ENCODE results near the gene ABCB11.

Gene ABCB11

GRCh38 chr2:168930242-168930641 is 100.9 kb downstream of the ABCB11 start:
- no peaks in the 10 kb centered on the region for H3K4me1 ChIP-seq (ENCODE audit: insufficient read depth, poor library complexity, severe bottlenecking)
- no peaks in the 10 kb centered on the region for H3K9me3 ChIP-seq (ENCODE audit: severe bottlenecking)
- H3K4me3 ChIP-seq (ENCODE audit: severe bottlenecking): no peak overlapping the region
- TF ChIP-seq CTCF (IDR thresholded peaks at IDR 0.05; ENCODE audit: poor library complexity, severe bottlenecking): no peak
- H3K27ac ChIP-seq (ENCODE audit: poor library complexity, severe bottlenecking): no peak overlapping the region
- no peaks in the 10 kb centered on the region for H3K36me3 ChIP-seq (ENCODE audit: low read depth)
- no peaks in the 10 kb centered on the region for H3K27me3 ChIP-seq (ENCODE audit: insufficient read depth, poor library complexity, severe bottlenecking)
- no peak for DNase-seq (ENCODE audit: low spot score)
- ATAC-seq (ENCODE audit: low read depth): no peak

- Histone ChIP-seq H3K4me3 (ENCODE audit: severe bottlenecking) (no peak overlapping the region), H3K4me1 (ENCODE audit: insufficient read depth, poor library complexity, severe bottlenecking) (no peaks in the 10 kb centered on the region), H3K9me3 (ENCODE audit: severe bottlenecking) (no peaks in the 10 kb centered on the region), H3K27ac (ENCODE audit: poor library complexity, severe bottlenecking) (no peak overlapping the region), H3K36me3 (ENCODE audit: low read depth) (no peaks in the 10 kb centered on the region), H3K27me3 (ENCODE audit: insufficient read depth, poor library complexity, severe bottlenecking) (no peaks in the 10 kb centered on the region)
- ATAC-seq (ENCODE audit: low read depth) (no peak), DNase-seq (ENCODE audit: low spot score) (no peak)
- TF ChIP-seq CTCF (IDR thresholded peaks at IDR 0.05; ENCODE audit: poor library complexity, severe bottlenecking): no peak
Observed at GRCh38 chr2:168929031-168929430, 102.1 kb downstream of the ABCB11 start.

GRCh38 chr2:168928113-168928831 is 102.9 kb downstream of the ABCB11 start:
- Histone ChIP-seq H3K36me3 (ENCODE audit: low read depth) (no peaks in the 10 kb centered on the region), H3K4me3 (ENCODE audit: severe bottlenecking) (no peak overlapping the region), H3K27ac (ENCODE audit: poor library complexity, severe bottlenecking) (no peak overlapping the region), H3K9me3 (ENCODE audit: severe bottlenecking) (no peaks in the 10 kb centered on the region), H3K27me3 (ENCODE audit: insufficient read depth, poor library complexity, severe bottlenecking) (no peaks in the 10 kb centered on the region), H3K4me1 (ENCODE audit: insufficient read depth, poor library complexity, severe bottlenecking) (no peaks in the 10 kb centered on the region)
- ATAC-seq (ENCODE audit: low read depth) (no peak), DNase-seq (ENCODE audit: low spot score) (no peak)
- TF ChIP-seq CTCF (IDR thresholded peaks at IDR 0.05; ENCODE audit: poor library complexity, severe bottlenecking): no peak

- H3K4me3 ChIP-seq (ENCODE audit: severe bottlenecking): no peak overlapping the region
- ATAC-seq (ENCODE audit: low read depth): no peak
- no peak for TF ChIP-seq CTCF (IDR thresholded peaks at IDR 0.05; ENCODE audit: poor library complexity, severe bottlenecking)
- no peak for DNase-seq (ENCODE audit: low spot score)
- no peak overlapping the region for H3K27ac ChIP-seq (ENCODE audit: poor library complexity, severe bottlenecking)
- H3K9me3 ChIP-seq (ENCODE audit: severe bottlenecking): no peaks in the 10 kb centered on the region
- no peaks in the 10 kb centered on the region for H3K4me1 ChIP-seq (ENCODE audit: insufficient read depth, poor library complexity, severe bottlenecking)
- no peaks in the 10 kb centered on the region for H3K36me3 ChIP-seq (ENCODE audit: low read depth)
- H3K27me3 ChIP-seq (ENCODE audit: insufficient read depth, poor library complexity, severe bottlenecking): no peaks in the 10 kb centered on the region
Observed at GRCh38 chr2:168926621-168927386, 104.3 kb downstream of the ABCB11 start.

Data from RWPE2 (cell line).